ENCODE data around the gene ADGRD2. TPM values are rescaled to one million over a fixed set of nuclear protein-coding genes. Genes with fewer than 3 reads are reported as not detected.
"Not testable (repeated sequence)": the region's sequence is repeated elsewhere in the genome, so short reads cannot be mapped to it uniquely, and the experiment has no call there.

Gene ADGRD2
- total RNA-seq = not detected
- long read RNA-seq = 0 reads

GRCh38 chr9:124450241-124450924, at the start of gene ADGRD2:
Gene ADGRD2 (plus strand): TSS chr9:124450451. CDS start chr9:124451667, 1,216 bp downstream.
- intact Hi-C loops (cut with DNase I) = no loop called here
- ATAC-seq = no peak
- no peak for DNase-seq (ENCODE audit: missing footprints)

- no peak for DNase-seq (ENCODE audit: missing footprints)
- ATAC-seq = no peak
- intact Hi-C loops (cut with DNase I) = no loop called here
Measured at GRCh38 chr9:124403246-124403645, 47.0 kb upstream of the ADGRD2 start.

GRCh38 chr9:124409410-124409809, 40.8 kb upstream of the ADGRD2 start:
- ATAC-seq = no peak
- intact Hi-C loops (cut with DNase I) = no loop called here
- DNase-seq (ENCODE audit: missing footprints) = no peak

GRCh38 chr9:124410321-124410913, 39.8 kb upstream of the ADGRD2 start:
- intact Hi-C loops (cut with DNase I) = no loop called here
- DNase-seq (ENCODE audit: missing footprints) (no peak), ATAC-seq (no peak)

- no peak for DNase-seq (ENCODE audit: missing footprints)
- no peak for ATAC-seq
- intact Hi-C loops (cut with DNase I) = no loop called here
Measured at GRCh38 chr9:124411514-124412227, 38.6 kb upstream of the ADGRD2 start.

- intact Hi-C loops (cut with DNase I) = no loop called here
- ATAC-seq = no peak
- no peak for DNase-seq (ENCODE audit: missing footprints)
Measured at GRCh38 chr9:124412228-124412575, 38.0 kb upstream of the ADGRD2 start.

- no peak for DNase-seq (ENCODE audit: missing footprints)
- no peak for ATAC-seq
- intact Hi-C loops (cut with DNase I) = no loop called here
Measured at GRCh38 chr9:124414612-124415011, 35.6 kb upstream of the ADGRD2 start.

GRCh38 chr9:124415102-124415851, 35.0 kb upstream of the ADGRD2 start, which contains the start of gene PSMB7:
Gene PSMB7 (minus strand): TSS chr9:124415442. CDS start chr9:124415425, 17 bp downstream.
- intact Hi-C loops (cut with DNase I) = no loop called here
- DNase-seq (ENCODE audit: missing footprints) (peak; percentile 97), ATAC-seq (peak; percentile 96)

- intact Hi-C loops (cut with DNase I) = no loop called here
- no peak for DNase-seq (ENCODE audit: missing footprints)
- ATAC-seq = no peak
Measured at GRCh38 chr9:124415852-124416484, 34.3 kb upstream of the ADGRD2 start.

GRCh38 chr9:124419832-124420489, 30.3 kb upstream of the ADGRD2 start:
- no peak for ATAC-seq
- DNase-seq (ENCODE audit: missing footprints) = no peak
- intact Hi-C loops (cut with DNase I) = loop anchor here (1.0 kb wide), 1 partner anchor 116 kb away; no protein-coding TSS in a partner anchor

GRCh38 chr9:124420991-124421543, 29.2 kb upstream of the ADGRD2 start:
- ATAC-seq (peak; percentile 30), DNase-seq (ENCODE audit: missing footprints) (no peak)
- intact Hi-C loops (cut with DNase I) = no loop called here

- intact Hi-C loops (cut with DNase I) = no loop called here
- DNase-seq (ENCODE audit: missing footprints) = no peak
- no peak for ATAC-seq
Measured at GRCh38 chr9:124423155-124423554, 27.1 kb upstream of the ADGRD2 start.

GRCh38 chr9:124423591-124423990, 26.7 kb upstream of the ADGRD2 start:
- no peak for DNase-seq (ENCODE audit: missing footprints)
- ATAC-seq = no peak
- intact Hi-C loops (cut with DNase I) = no loop called here

- intact Hi-C loops (cut with DNase I); ATAC-seq; DNase-seq (ENCODE audit: missing footprints): not testable (repeated sequence)
Measured at GRCh38 chr9:124425733-124426132, 24.5 kb upstream of the ADGRD2 start.

GRCh38 chr9:124426361-124426760, 23.9 kb upstream of the ADGRD2 start:
- DNase-seq (ENCODE audit: missing footprints) (no peak), ATAC-seq (no peak)
- intact Hi-C loops (cut with DNase I) = no loop called here

GRCh38 chr9:124427281-124427680, 23.0 kb upstream of the ADGRD2 start:
- intact Hi-C loops (cut with DNase I) = no loop called here
- no peak for ATAC-seq

GRCh38 chr9:124428751-124429529, 21.3 kb upstream of the ADGRD2 start:
- intact Hi-C loops (cut with DNase I) = no loop called here
- DNase-seq (ENCODE audit: missing footprints) = no peak
- no peak for ATAC-seq

More at GRCh38 chr9:124427281-124427680, 23.0 kb upstream of the ADGRD2 start:
- no peak for DNase-seq (ENCODE audit: missing footprints)

All from Right ventricle myocardium inferior (tissue), 1 donor.